ENCODE data around the gene ARCN1.
"Not testable (repeated sequence)": the region's sequence is repeated elsewhere in the genome, so short reads cannot be mapped to it uniquely, and the experiment has no call there.

ARCN1 gene

GRCh38 chr11:118544647-118545010 lies 27.6 kb upstream of the ARCN1 start:
- no peak for FAIRE-seq

GRCh38 chr11:118545533-118545932 lies 26.7 kb upstream of the ARCN1 start:
- no peak for FAIRE-seq

GRCh38 chr11:118547132-118547531 lies 25.1 kb upstream of the ARCN1 start:
- FAIRE-seq = no peak

- FAIRE-seq = no peak
Observed at GRCh38 chr11:118552341-118552740, 19.9 kb upstream of the ARCN1 start.

- FAIRE-seq = no peak
Observed at GRCh38 chr11:118560806-118561205, 11.4 kb upstream of the ARCN1 start.

- no peak for FAIRE-seq
Observed at GRCh38 chr11:118565051-118565450, 7.2 kb upstream of the ARCN1 start.

- FAIRE-seq = no peak
Observed at GRCh38 chr11:118569670-118570069, 2.5 kb upstream of the ARCN1 start.

- FAIRE-seq = no peak
Observed at GRCh38 chr11:118570787-118571186, 1.4 kb upstream of the ARCN1 start.

- FAIRE-seq = not testable (repeated sequence)
Observed at GRCh38 chr11:118571701-118572060, 528 bp upstream of the ARCN1 start.

- peak; percentile 47 for FAIRE-seq
Observed at GRCh38 chr11:118572981-118573550, 857 bp downstream of the ARCN1 start.

- no peak for FAIRE-seq
Observed at GRCh38 chr11:118574636-118575035, 2.4 kb downstream of the ARCN1 start.

- not testable (repeated sequence) for FAIRE-seq
Observed at GRCh38 chr11:118577995-118578394, 5.8 kb downstream of the ARCN1 start.

- no peak for FAIRE-seq
Observed at GRCh38 chr11:118581057-118581456, 8.8 kb downstream of the ARCN1 start.

GRCh38 chr11:118587952-118588351 lies 15.7 kb downstream of the ARCN1 start:
- FAIRE-seq = no peak

- FAIRE-seq = no peak
Observed at GRCh38 chr11:118592616-118593367, 20.6 kb downstream of the ARCN1 start.

GRCh38 chr11:118594984-118595383 lies 22.8 kb downstream of the ARCN1 start:
- FAIRE-seq = not testable (repeated sequence)

GRCh38 chr11:118596224-118597146 lies 24.3 kb downstream of the ARCN1 start:
- FAIRE-seq = no peak

- no peak for FAIRE-seq
Observed at GRCh38 chr11:118597556-118597955, 25.3 kb downstream of the ARCN1 start.

GRCh38 chr11:118602331-118602730 lies 30.1 kb downstream of the ARCN1 start:
- no peak for FAIRE-seq

GRCh38 chr11:118603709-118604108 lies 31.5 kb downstream of the ARCN1 start:
- FAIRE-seq = not testable (repeated sequence)

GRCh38 chr11:118604566-118604965 lies 32.4 kb downstream of the ARCN1 start:
- FAIRE-seq = no peak

- FAIRE-seq = no peak
Observed at GRCh38 chr11:118605116-118605867, 33.1 kb downstream of the ARCN1 start.

Measured in islet of Langerhans (tissue), 1 donor.